HFFc6 (cell line): ENCODE results near the gene RSBN1L. TPM values are rescaled to one million over a fixed set of nuclear protein-coding genes. Genes with fewer than 3 reads are reported as not detected.

Experiments used
- DNase-seq: peaks from one replicate; pipeline ENCODE4 v3.0.0-alpha.2; 2018
- H3K27ac Mint-ChIP-seq: 2 replicates; pipeline ENCODE4 v1.8.0; 2020; ENCODE audit warnings: mild to moderate bottlenecking, mixed read lengths
- H3K27me3 Mint-ChIP-seq: 2 replicates; pipeline ENCODE4 v1.8.0; 2021; ENCODE audit warnings: mild to moderate bottlenecking, moderate library complexity, mixed read lengths; ENCODE audit not compliant: insufficient read depth
- H3K36me3 Mint-ChIP-seq: 2 replicates; pipeline ENCODE4 v1.8.0; 2021; ENCODE audit warnings: low read depth, mixed read lengths
- H3K4me1 Mint-ChIP-seq: 2 replicates; pipeline ENCODE4 v1.8.0; 2020; ENCODE audit warnings: low read depth, mixed read lengths
- H3K4me3 Mint-ChIP-seq: 2 replicates; pipeline ENCODE4 v1.8.0; 2020; ENCODE audit warnings: mild to moderate bottlenecking, moderate library complexity, mixed read lengths
- H3K9me3 Mint-ChIP-seq: 2 replicates; pipeline ENCODE4 v1.8.0; 2020; ENCODE audit warnings: mild to moderate bottlenecking, mixed read lengths
- CTCF ChIP-seq: fragments of 200-600 bp; sonication (generic); IDR thresholded peaks from 2 replicates; pipeline ENCODE4 v1.5.0; 2021; ENCODE audit warnings: antibody characterized with exemption, mild to moderate bottlenecking
- total RNA-seq, 6 experiments: library from RNA; stranded (reverse); fragmentation: NEBNext Ultra II Directional; extraction: Animal tissue kit (Norgen Biotek cat#: 25700); gene quantifications; 2 replicates in 1 of 6; 3 replicates in 5 of 6; pipeline ENCODE4 v1.2.3, GENCODE V29; 2021

RSBN1L gene
- total RNA-seq, 6 experiments from 2014 or later, result 11.2 to 14.0 (median 12.9) TPM

DNA sequence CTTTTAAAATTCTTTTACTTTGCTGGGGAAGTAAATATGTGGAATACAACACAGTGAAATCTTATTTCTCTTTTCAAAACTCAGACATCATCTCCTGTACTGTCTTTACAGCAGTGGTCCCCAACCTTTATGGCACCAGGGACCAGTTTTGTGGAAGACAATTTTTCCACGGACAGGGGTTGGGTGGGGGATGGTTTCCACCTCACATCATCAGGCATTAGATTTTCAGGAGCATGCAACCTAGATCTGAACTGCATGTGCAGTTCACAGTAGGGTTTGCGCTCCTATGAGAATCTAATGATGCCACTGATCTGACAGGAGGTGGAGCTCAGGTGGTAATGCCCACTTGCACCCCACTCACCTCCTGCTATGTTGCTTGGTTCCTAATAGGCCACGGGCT is 89.8 kb downstream of the RSBN1L start:
- H3K9me3 Mint-ChIP-seq, result peaks cover 10% of the 10 kb centered on the region
- peaks cover 23% of the 10 kb centered on the region for H3K4me1 Mint-ChIP-seq
- peaks cover 27% of the 10 kb centered on the region for H3K36me3 Mint-ChIP-seq
- no peak for TF ChIP-seq CTCF
- no peak overlapping the region for H3K27ac Mint-ChIP-seq
- no peaks in the 10 kb centered on the region for H3K27me3 Mint-ChIP-seq
- no peak overlapping the region for H3K4me3 Mint-ChIP-seq
- DNase-seq, result no peak

DNA sequence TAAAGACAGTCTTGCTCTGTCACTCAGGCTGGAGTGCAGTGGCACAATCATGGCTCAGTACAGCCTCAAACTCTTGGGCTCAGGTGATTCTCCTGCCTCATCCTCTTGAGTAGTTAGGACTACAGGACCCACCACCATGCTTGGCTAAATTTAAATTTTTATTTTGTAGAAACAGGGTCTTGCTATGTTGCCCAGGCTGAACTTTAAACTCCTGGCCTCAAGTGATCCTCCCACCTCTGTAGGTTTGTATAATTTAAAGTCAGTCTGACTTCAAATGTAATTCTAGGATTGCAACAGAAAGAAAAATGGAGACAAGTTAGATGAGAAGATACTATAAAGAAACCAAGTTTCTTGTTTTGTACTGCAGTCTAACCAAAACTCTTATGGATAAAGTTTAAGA is 90.5 kb downstream of the RSBN1L start:
- no peak overlapping the region for H3K4me3 Mint-ChIP-seq
- no peaks in the 10 kb centered on the region for H3K27me3 Mint-ChIP-seq
- H3K4me1 Mint-ChIP-seq, result peaks cover 22% of the 10 kb centered on the region
- H3K9me3 Mint-ChIP-seq, result peaks cover 10% of the 10 kb centered on the region
- DNase-seq, result no peak
- no peak for TF ChIP-seq CTCF
- H3K36me3 Mint-ChIP-seq, result peaks cover 25% of the 10 kb centered on the region
- H3K27ac Mint-ChIP-seq, result no peak overlapping the region

DNA sequence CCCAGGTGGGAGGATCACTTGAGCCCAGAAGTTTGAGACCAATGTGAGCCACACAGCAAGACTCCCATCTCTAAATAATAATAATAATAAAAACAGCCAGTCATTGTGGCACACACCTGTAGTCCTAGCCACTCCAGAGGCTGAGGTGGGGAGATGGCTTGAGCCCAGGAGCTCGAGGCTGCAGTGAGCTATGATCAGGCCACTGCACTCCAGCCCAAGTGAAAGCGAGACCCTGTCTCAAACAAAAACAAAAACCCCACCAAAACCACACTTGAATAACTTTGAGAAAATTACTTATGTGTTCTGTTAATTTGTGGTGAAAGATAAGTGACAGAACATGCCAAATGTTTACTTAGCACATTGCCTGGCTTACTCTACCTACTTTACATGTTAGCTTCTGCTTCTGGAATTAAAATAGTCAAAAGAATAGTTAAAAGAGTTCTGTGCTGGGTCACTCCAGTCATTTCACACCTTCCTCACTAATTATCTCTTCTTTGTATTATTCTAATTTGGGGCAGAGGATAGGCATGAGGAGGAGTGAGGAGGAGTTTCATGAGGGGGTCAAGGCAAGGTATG is 92.2 kb downstream of the RSBN1L start:
- H3K36me3 Mint-ChIP-seq, result peaks cover 24% of the 10 kb centered on the region
- TF ChIP-seq CTCF, result no peak
- DNase-seq, result no peak
- H3K27ac Mint-ChIP-seq, result no peak overlapping the region
- peaks cover 10% of the 10 kb centered on the region for H3K9me3 Mint-ChIP-seq
- no peaks in the 10 kb centered on the region for H3K27me3 Mint-ChIP-seq
- peaks cover 11% of the 10 kb centered on the region for H3K4me1 Mint-ChIP-seq
- no peak overlapping the region for H3K4me3 Mint-ChIP-seq

DNA sequence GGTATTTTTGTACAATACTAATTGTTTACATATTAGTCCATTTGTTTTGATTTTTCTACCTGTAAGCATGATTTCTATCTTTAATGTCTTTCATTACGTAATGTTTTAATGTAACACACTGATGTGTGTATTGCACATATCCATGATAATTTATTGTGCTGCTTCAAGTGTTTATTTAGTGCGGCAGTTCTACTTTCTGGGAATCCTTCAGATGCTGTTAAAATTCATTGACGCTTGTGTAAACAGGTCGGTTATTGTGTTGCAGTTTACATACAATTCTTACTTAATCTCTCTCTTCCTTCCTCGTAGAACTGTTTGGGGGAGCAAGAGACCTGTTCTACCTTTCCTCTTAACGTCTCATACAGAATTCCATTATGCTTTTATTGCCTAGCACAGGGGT is 95.1 kb downstream of the RSBN1L start:
- peaks cover 3% of the 10 kb centered on the region; the same call in 1 of the 2 replicates for H3K9me3 Mint-ChIP-seq
- no peaks in the 10 kb centered on the region; the same call in 1 of the 2 replicates for H3K27me3 Mint-ChIP-seq
- peaks cover 16% of the 10 kb centered on the region for H3K36me3 Mint-ChIP-seq
- no peak for TF ChIP-seq CTCF
- DNase-seq, result no peak
- H3K4me3 Mint-ChIP-seq, result no peak overlapping the region
- H3K4me1 Mint-ChIP-seq, result peaks cover 23% of the 10 kb centered on the region
- H3K27ac Mint-ChIP-seq, result no peak overlapping the region

- Mint-ChIP-seq H3K4me1 (peaks cover 29% of the 10 kb centered on the region), H3K4me3 (no peak overlapping the region), H3K27ac (no peak overlapping the region), H3K36me3 (peaks cover 20% of the 10 kb centered on the region), H3K9me3 (no peaks in the 10 kb centered on the region), H3K27me3 (no peaks in the 10 kb centered on the region; the same call in 1 of the 2 replicates)
- DNase-seq, result no peak
- TF ChIP-seq CTCF, result no peak
Observed at GRCh38 chr7:77791956-77792355, 95.7 kb downstream of the RSBN1L start.
